Measurements from ENCODE around the gene ZNF175. TPM values are rescaled to one million over a fixed set of nuclear protein-coding genes. Genes with fewer than 3 reads are reported as not detected.
A peak's percentile ranks its signal among the peaks of the same experiment; 100 is the strongest.

ZNF175 gene
- total RNA-seq, 1 donor from 2014 or later, result 4.3 TPM

- no peak for DNase-seq
Measured at GRCh38 chr19:51632126-51632525, 61.0 kb downstream of the ZNF175 start.

- peak; percentile 21 for DNase-seq
Measured at GRCh38 chr19:51637362-51637978, 66.4 kb downstream of the ZNF175 start.

- DNase-seq, result no peak
Measured at GRCh38 chr19:51639916-51640315, 68.8 kb downstream of the ZNF175 start.

GRCh38 chr19:51640386-51640785, 69.3 kb downstream of the ZNF175 start:
- no peak for DNase-seq

- no peak for DNase-seq
Measured at GRCh38 chr19:51641648-51642047, 70.6 kb downstream of the ZNF175 start.

Other genes starting within 250 kb of the ZNF175 start
- 0.09 and 0.17 TPM in 2 replicates for gene VSIG10L, start 229.1 kb upstream of the ZNF175 start, total RNA-seq
- gene ETFB, start 204.9 kb upstream of the ZNF175 start, total RNA-seq, result 76.2 and 98.5 TPM in 2 replicates
- gene CLDND2, start 202.3 kb upstream of the ZNF175 start, total RNA-seq, result not detected in 2 replicates
- gene NKG7, start 198.6 kb upstream of the ZNF175 start, total RNA-seq, result not detected in 2 replicates
- gene LIM2, start 183.3 kb upstream of the ZNF175 start, total RNA-seq, result not detected in 2 replicates
- not detected in 2 replicates for gene C19orf84, start 180.7 kb upstream of the ZNF175 start, total RNA-seq
- not detected in 2 replicates for gene SIGLEC10, start 153.6 kb upstream of the ZNF175 start, total RNA-seq
- not detected in 2 replicates for gene SIGLEC8, start 112.8 kb upstream of the ZNF175 start, total RNA-seq
- gene CEACAM18, start 92.7 kb upstream of the ZNF175 start, total RNA-seq, result not detected in 2 replicates
- gene SIGLEC12, start 69.5 kb upstream of the ZNF175 start, total RNA-seq, result not detected in 2 replicates
- gene SIGLEC6, start 39.6 kb upstream of the ZNF175 start, total RNA-seq, result not detected in 2 replicates
- gene SIGLEC5, start 59.1 kb downstream of the ZNF175 start, total RNA-seq, result not detected in 2 replicates
- not detected in 2 replicates for gene SIGLEC14, start 75.5 kb downstream of the ZNF175 start, total RNA-seq
- 3.5 and 12.9 TPM in 2 replicates for gene SPACA6, start 122.0 kb downstream of the ZNF175 start, total RNA-seq
- gene HAS1, start 152.7 kb downstream of the ZNF175 start, total RNA-seq, result 0.14 and 0.17 TPM in 2 replicates
- gene FPR1, start 180.6 kb downstream of the ZNF175 start, total RNA-seq, result not detected in 2 replicates
- not detected in 2 replicates for gene FPR2, start 189.9 kb downstream of the ZNF175 start, total RNA-seq
- not detected in 2 replicates for gene FPR3, start 223.9 kb downstream of the ZNF175 start, total RNA-seq

Measured in dermis blood vessel endothelial cell (primary cell).